ENCODE measurements around the gene TAF11.

TAF11 gene

GRCh38 chr6:34914358-34914757 is 26.5 kb upstream of the TAF11 start:
- TF ChIP-seq GATA2 (IDR thresholded peaks at IDR 0.05; ENCODE audit: low read depth, low read length) (no peak), GATA3 (IDR thresholded peaks at IDR 0.05; ENCODE audit: low read depth, low read length) (no peak)

- TF ChIP-seq GATA3 (IDR thresholded peaks at IDR 0.05; ENCODE audit: low read depth, low read length) (no peak), GATA2 (IDR thresholded peaks at IDR 0.05; ENCODE audit: low read depth, low read length) (no peak)
Measured at GRCh38 chr6:34912715-34913464, 25.0 kb upstream of the TAF11 start.

- TF ChIP-seq GATA3 (IDR thresholded peaks at IDR 0.05; ENCODE audit: low read depth, low read length), result no peak
- no peak for TF ChIP-seq GATA2 (IDR thresholded peaks at IDR 0.05; ENCODE audit: low read depth, low read length)
Measured at GRCh38 chr6:34911822-34912221, 24.0 kb upstream of the TAF11 start.

GRCh38 chr6:34909320-34909883 is 21.6 kb upstream of the TAF11 start:
- no peak for TF ChIP-seq GATA3 (IDR thresholded peaks at IDR 0.05; ENCODE audit: low read depth, low read length)
- no peak for TF ChIP-seq GATA2 (IDR thresholded peaks at IDR 0.05; ENCODE audit: low read depth, low read length)

GRCh38 chr6:34908194-34908593 is 20.4 kb upstream of the TAF11 start:
- TF ChIP-seq GATA3 (IDR thresholded peaks at IDR 0.05; ENCODE audit: low read depth, low read length) (no peak), GATA2 (IDR thresholded peaks at IDR 0.05; ENCODE audit: low read depth, low read length) (no peak)

- no peak for TF ChIP-seq GATA3 (IDR thresholded peaks at IDR 0.05; ENCODE audit: low read depth, low read length)
- TF ChIP-seq GATA2 (IDR thresholded peaks at IDR 0.05; ENCODE audit: low read depth, low read length), result no peak
Measured at GRCh38 chr6:34906826-34907225, 19.0 kb upstream of the TAF11 start.

- TF ChIP-seq GATA3 (IDR thresholded peaks at IDR 0.05; ENCODE audit: low read depth, low read length) (no peak), GATA2 (IDR thresholded peaks at IDR 0.05; ENCODE audit: low read depth, low read length) (no peak)
Measured at GRCh38 chr6:34904990-34905613, 17.3 kb upstream of the TAF11 start.

- no peak for TF ChIP-seq GATA3 (IDR thresholded peaks at IDR 0.05; ENCODE audit: low read depth, low read length)
- no peak for TF ChIP-seq GATA2 (IDR thresholded peaks at IDR 0.05; ENCODE audit: low read depth, low read length)
Measured at GRCh38 chr6:34901930-34902329, 14.1 kb upstream of the TAF11 start.

GRCh38 chr6:34900321-34901031 is 12.6 kb upstream of the TAF11 start:
- TF ChIP-seq GATA2 (IDR thresholded peaks at IDR 0.05; ENCODE audit: low read depth, low read length), result no peak
- no peak for TF ChIP-seq GATA3 (IDR thresholded peaks at IDR 0.05; ENCODE audit: low read depth, low read length)

- TF ChIP-seq GATA2 (IDR thresholded peaks at IDR 0.05; ENCODE audit: low read depth, low read length) (no peak), GATA3 (IDR thresholded peaks at IDR 0.05; ENCODE audit: low read depth, low read length) (no peak)
Measured at GRCh38 chr6:34897716-34898115, 9.9 kb upstream of the TAF11 start.

- TF ChIP-seq GATA3 (IDR thresholded peaks at IDR 0.05; ENCODE audit: low read depth, low read length) (no peak), GATA2 (IDR thresholded peaks at IDR 0.05; ENCODE audit: low read depth, low read length) (no peak)
Measured at GRCh38 chr6:34897130-34897529, 9.3 kb upstream of the TAF11 start.

GRCh38 chr6:34894693-34895092 is 6.9 kb upstream of the TAF11 start:
- no peak for TF ChIP-seq GATA3 (IDR thresholded peaks at IDR 0.05; ENCODE audit: low read depth, low read length)
- TF ChIP-seq GATA2 (IDR thresholded peaks at IDR 0.05; ENCODE audit: low read depth, low read length), result no peak

- TF ChIP-seq GATA3 (IDR thresholded peaks at IDR 0.05; ENCODE audit: low read depth, low read length) (no peak), GATA2 (IDR thresholded peaks at IDR 0.05; ENCODE audit: low read depth, low read length) (no peak)
Measured at GRCh38 chr6:34891296-34891695, 3.5 kb upstream of the TAF11 start.

GRCh38 chr6:34890533-34890925 is 2.7 kb upstream of the TAF11 start:
- TF ChIP-seq GATA2 (IDR thresholded peaks at IDR 0.05; ENCODE audit: low read depth, low read length) (no peak), GATA3 (IDR thresholded peaks at IDR 0.05; ENCODE audit: low read depth, low read length) (no peak)
